K562 (cell line): ENCODE data around the gene SHFL. TPM values are rescaled to one million over a fixed set of nuclear protein-coding genes. Genes with fewer than 3 reads are reported as not detected.

ENCODE experiments used
- ATAC-seq: fragments of 200-7000 bp; cut with Tn5 transposase; 3 replicates; pipeline ENCODE4 v1.9.1; 2020; ENCODE audit warnings: moderate library complexity
- BruUV-seq: library from RNA; stranded (reverse); fragments of 400-500 nt; replicated peaks from 2 replicates; lab custom pipeline; 2021; lab: Mats Ljungman, UMichigan
- CTCF ChIA-PET: fragments of 300-600 bp; formaldehyde crosslinking; extraction: SDS; loops from one replicate; lab custom pipeline; 2021; ENCODE audit warnings: low intra/inter-chr PET ratio; lab: Yijun Ruan, JAX
- POLR2A ChIA-PET: fragments of 300-600, 350-650 bp; sonication (Branson Sonifier 250); formaldehyde crosslinking; extraction: SDS; loops from one replicate; lab custom pipeline; 2021; ENCODE audit warnings: antibody characterized with exemption, inconsistent platforms; lab: Yijun Ruan, JAX
- DNase-seq, 4 experiments: peaks; one replicate each; pipeline versions ENCODE4 v3.0.0 to v3.0.0-alpha.2; 2011 to 2018; ENCODE audit warnings: low spot score in 3 of 4, mixed read lengths in 3 of 4; ENCODE audit errors: extremely low read depth in 1 of 4
- FAIRE-seq: peaks from 2 replicates; lab custom pipeline; 2011; peaks lifted over from hg19 to GRCh38; lab: Jason Lieb, UNC
- H2AFZ ChIP-seq: 2 replicates; pipeline ENCODE4 v1.6.0; 2011; ENCODE audit warnings: low read depth, low read length, control low read depth, inconsistent platforms
- H3K27ac ChIP-seq: fragments of 200-600 bp; 3 replicates; pipeline ENCODE4 v1.8.0; 2011; ENCODE audit warnings: low read depth, mild to moderate bottlenecking, control low read depth, inconsistent platforms, low read length, moderate library complexity, mixed read lengths; ENCODE audit errors: extremely low read depth
- H3K27me3 ChIP-seq, 2 experiments: fragments of 300-600 bp in 1 of 2; 2 replicates in 1 of 2; 3 replicates in 1 of 2; pipeline versions ENCODE4 v1.6.0 to v1.8.0; 2011; ENCODE audit warnings: inconsistent platforms in 2 of 2, low read length in 2 of 2, mild to moderate bottlenecking in 1 of 2, mixed read lengths in 1 of 2, moderate library complexity in 1 of 2; ENCODE audit not compliant: control insufficient read depth in 2 of 2, insufficient read depth in 2 of 2
- H3K36me3 ChIP-seq: fragments of 300-600 bp; 3 replicates; pipeline ENCODE4 v1.8.0; 2011; ENCODE audit warnings: mild to moderate bottlenecking, low read length, inconsistent platforms; ENCODE audit not compliant: control insufficient read depth, insufficient read depth
- H3K4me1 ChIP-seq, 2 experiments: fragments of 200-600 bp in 1 of 2; replicated peaks in 1 of 2; 2 replicates in 1 of 2; 3 replicates in 1 of 2; pipeline versions ENCODE4 v1.5.1 to v1.8.0; 2011; ENCODE audit warnings: inconsistent platforms in 2 of 2, low read length in 2 of 2, mild to moderate bottlenecking in 1 of 2, mixed read lengths in 1 of 2, moderate library complexity in 1 of 2; ENCODE audit not compliant: control insufficient read depth in 2 of 2, insufficient read depth in 2 of 2
- H3K4me2 ChIP-seq: 2 replicates; pipeline ENCODE4 v1.6.1; 2011; ENCODE audit warnings: low read length, control low read depth, inconsistent platforms, mixed read lengths; ENCODE audit not compliant: insufficient read depth
- H3K4me3 ChIP-seq: fragments of 200-600 bp; sonication (generic), shearing (Covaris generic); 2 replicates; pipeline ENCODE4 v1.5.1; 2016; ENCODE audit warnings: control low read depth, inconsistent platforms
- H3K79me2 ChIP-seq: fragments of 200-600 bp; 3 replicates; pipeline ENCODE4 v1.8.0; 2011; ENCODE audit warnings: low read length, inconsistent platforms; ENCODE audit not compliant: control insufficient read depth, insufficient read depth
- H3K9ac ChIP-seq, 2 experiments: 2 replicates each; pipeline versions ENCODE4 v1.6.0 to v1.6.1; 2011; ENCODE audit warnings: low read depth in 2 of 2, low read length in 2 of 2, control low read depth in 1 of 2, inconsistent platforms in 1 of 2, mild to moderate bottlenecking in 1 of 2, mixed read lengths in 1 of 2; ENCODE audit not compliant: insufficient read depth in 1 of 2
- H3K9me1 ChIP-seq: one replicate; pipeline ENCODE4 v1.6.0; 2011; ENCODE audit warnings: inconsistent platforms, mild to moderate bottlenecking, low read length, moderate library complexity; ENCODE audit not compliant: control insufficient read depth, insufficient read depth
- H3K9me3 ChIP-seq: replicated peaks from 2 replicates; pipeline ENCODE4 v1.5.1; 2011; ENCODE audit warnings: low read depth, low read length, inconsistent platforms; ENCODE audit not compliant: control insufficient read depth, insufficient read depth
- H4K20me1 ChIP-seq: replicated peaks from 2 replicates; pipeline ENCODE4 v1.6.1; 2011; ENCODE audit warnings: low read length, inconsistent platforms, mixed read lengths; ENCODE audit not compliant: control insufficient read depth, insufficient read depth
- SPI1 ChIP-seq: IDR thresholded peaks from 2 replicates; pipeline ENCODE4 v1.6.1; 2011; ENCODE audit warnings: low read depth, low read length, control low read depth, borderline replicate concordance
- WGBS: fragments of 100-300 bp; shearing (Covaris generic); methylation state at CpG from one replicate; pipeline ENCODE4 v1.1.6; 2016; ENCODE audit warnings: low coverage, mixed read lengths; ENCODE audit not compliant: insufficient coverage; ENCODE audit errors: missing lambda C conversion rate; 5-methylcytosine and 5-hydroxymethylcytosine counted together
- in situ Hi-C: fragments of 300-500 bp; cut with MboI; formaldehyde crosslinking; loops from 4 replicates; pipeline ENCODE4 v1.15.0; 2018; ENCODE audit warnings: inconsistent platforms, mixed read lengths
- intact Hi-C: fragments of 100-400 bp; cut with micrococcal nuclease; formaldehyde crosslinking; loops from 2 replicates; pipeline ENCODE4 v1.14.2; 2022
- polyA plus RNA-seq, 8 experiments: library from polyadenylated mRNA; depleted of rRNA in 4 of 8; stranded (reverse) in 5 of 8; unstranded in 3 of 8; fragments of >200 nt; fragmentation: Nextera tagmentation in 2 of 8; fragmentation: Illumina TruSeq in 1 of 8; extraction: Ambion mirVana in 2 of 8; extraction: Trizol in 1 of 8; gene quantifications; 2 replicates each; pipeline versions ENCODE4 v1.2.1 to v1.2.3, GENCODE V29; 2011 to 2014; ENCODE audit warnings: inconsistent platforms in 1 of 8, missing spikeins in 1 of 8
- total RNA-seq, 7 experiments: library from RNA; depleted of rRNA in 6 of 7; stranded (reverse); fragments of >200 nt in 6 of 7; fragmentation: Illumina TruSeq in 2 of 7; extraction: Trizol in 2 of 7; gene quantifications; 2 replicates each; pipeline versions ENCODE4 v1.2.1 to v1.2.3, GENCODE V29; 2011 to 2021; ENCODE audit warnings: low replicate concordance in 1 of 7
- TF ChIP-seq, protein P1 (sequence below): fragments of 250-450 bp; sonication (Bioruptor Pico); IDR thresholded peaks from 2 replicates; pipeline ENCODE4 v1.8.0; 2022; ENCODE audit warnings: moderate library complexity, mild to moderate bottlenecking, inconsistent platforms

The SHFL gene
- total and polyA plus RNA-seq, 9 of the 15 experiments (the other 6 are each of a cell fraction or from before 2014, with no cell fraction given) = 1.5 to 25.7 (median 13.0) TPM

GRCh38 chr19:10068205-10068604 lies 17.9 kb upstream of the SHFL start:
- TF ChIP-seq SPI1 = no peak
- no peak for ATAC-seq
- Histone ChIP-seq H4K20me1 (no peaks in the 10 kb centered on the region), H2AFZ (no peak overlapping the region), H3K79me2 (no peaks in the 10 kb centered on the region), H3K4me2 (no peak overlapping the region), H3K4me3 (no peak overlapping the region), H3K36me3 (no peaks in the 10 kb centered on the region), H3K4me1 (peaks cover 0 to 9% of the 10 kb centered on the region in 2 experiments; a peak in 1 of 5 replicates), H3K9me1 (no peaks in the 10 kb centered on the region), H3K9me3 (no peaks in the 10 kb centered on the region), H3K9ac (no peak overlapping the region), H3K27me3 (peaks cover 14 to 65% of the 10 kb centered on the region in 2 experiments; a peak in 4 of 5 replicates), H3K27ac (no peak overlapping the region)
- intact Hi-C loops = no loop called here
- POLR2A ChIA-PET = no interaction called here
- BruUV-seq = no TSS peak
- in situ Hi-C loops = no loop called here
- WGBS = 3% methylated on average over 4 of the region's 4 CpGs
- no peak for DNase-seq
- CTCF ChIA-PET = no interaction called here
- no peak for FAIRE-seq

DNA sequence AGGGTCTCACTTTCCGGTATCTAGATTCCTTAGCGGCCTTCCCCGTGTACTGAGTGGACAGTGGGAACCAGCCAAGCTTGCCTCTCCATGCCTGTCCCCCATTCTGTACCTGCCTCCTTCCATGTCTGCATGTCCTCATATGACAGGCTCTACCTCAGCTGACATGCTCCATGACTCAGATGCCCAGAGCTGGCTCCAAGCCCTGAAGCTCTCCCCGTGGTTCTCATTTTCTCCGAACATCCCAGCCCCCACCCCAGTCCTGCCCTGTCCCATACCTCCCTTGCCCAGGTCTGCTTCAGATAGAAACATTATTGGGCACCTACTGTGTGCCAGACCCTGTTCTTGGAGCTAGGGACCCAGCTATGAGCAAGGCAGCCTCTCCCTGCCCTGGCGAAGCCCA lies 17.1 kb upstream of the SHFL start:
- no peaks in the 10 kb centered on the region for H3K79me2 ChIP-seq
- peaks cover 0 to 9% of the 10 kb centered on the region in 2 experiments; a peak in 1 of 5 replicates for H3K4me1 ChIP-seq
- H2AFZ ChIP-seq = no peak overlapping the region
- in situ Hi-C loops (no loop called here), intact Hi-C loops (no loop called here)
- ChIA-PET POLR2A (no interaction called here), CTCF (no interaction called here)
- 0% methylated on average over 6 of the region's 6 CpGs for WGBS
- DNase-seq (peak in 1 of 4 experiments; percentile 4), FAIRE-seq (no peak), ATAC-seq (no peak)
- no peaks in the 10 kb centered on the region for H3K36me3 ChIP-seq
- no peaks in the 10 kb centered on the region for H3K9me1 ChIP-seq
- no peak overlapping the region for H3K27ac ChIP-seq
- no peaks in the 10 kb centered on the region for H4K20me1 ChIP-seq
- H3K4me3 ChIP-seq = no peak overlapping the region
- no peak overlapping the region for H3K9ac ChIP-seq
- TF ChIP-seq, protein P1, sequence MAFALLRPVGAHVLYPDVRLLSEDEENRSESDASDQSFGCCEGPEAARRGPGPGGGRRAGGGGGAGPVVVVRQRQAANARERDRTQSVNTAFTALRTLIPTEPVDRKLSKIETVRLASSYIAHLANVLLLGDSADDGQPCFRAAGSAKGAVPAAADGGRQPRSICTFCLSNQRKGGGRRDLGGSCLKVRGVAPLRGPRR (CRISPR knock-in tag) = no peak
- H3K9me3 ChIP-seq = peaks cover under 1% of the 10 kb centered on the region; the same call in 1 of the 2 replicates
- H3K4me2 ChIP-seq = no peak overlapping the region
- BruUV-seq = no TSS peak
- peaks cover 14 to 59% of the 10 kb centered on the region in 2 experiments; a peak in 4 of 5 replicates for H3K27me3 ChIP-seq
